EL (cell line): ENCODE data around the gene DOCK6.
"Not testable (repeated sequence)": the region's sequence is repeated elsewhere in the genome, so short reads cannot be mapped to it uniquely, and the experiment has no call there.

Source experiments
- DNase-seq: peaks from one replicate; pipeline ENCODE4 v3.0.0-alpha.2; 2016

DOCK6 gene

GRCh38 chr19:11194173-11194572 is 68.2 kb downstream of the DOCK6 start:
- no peak for DNase-seq

DNA sequence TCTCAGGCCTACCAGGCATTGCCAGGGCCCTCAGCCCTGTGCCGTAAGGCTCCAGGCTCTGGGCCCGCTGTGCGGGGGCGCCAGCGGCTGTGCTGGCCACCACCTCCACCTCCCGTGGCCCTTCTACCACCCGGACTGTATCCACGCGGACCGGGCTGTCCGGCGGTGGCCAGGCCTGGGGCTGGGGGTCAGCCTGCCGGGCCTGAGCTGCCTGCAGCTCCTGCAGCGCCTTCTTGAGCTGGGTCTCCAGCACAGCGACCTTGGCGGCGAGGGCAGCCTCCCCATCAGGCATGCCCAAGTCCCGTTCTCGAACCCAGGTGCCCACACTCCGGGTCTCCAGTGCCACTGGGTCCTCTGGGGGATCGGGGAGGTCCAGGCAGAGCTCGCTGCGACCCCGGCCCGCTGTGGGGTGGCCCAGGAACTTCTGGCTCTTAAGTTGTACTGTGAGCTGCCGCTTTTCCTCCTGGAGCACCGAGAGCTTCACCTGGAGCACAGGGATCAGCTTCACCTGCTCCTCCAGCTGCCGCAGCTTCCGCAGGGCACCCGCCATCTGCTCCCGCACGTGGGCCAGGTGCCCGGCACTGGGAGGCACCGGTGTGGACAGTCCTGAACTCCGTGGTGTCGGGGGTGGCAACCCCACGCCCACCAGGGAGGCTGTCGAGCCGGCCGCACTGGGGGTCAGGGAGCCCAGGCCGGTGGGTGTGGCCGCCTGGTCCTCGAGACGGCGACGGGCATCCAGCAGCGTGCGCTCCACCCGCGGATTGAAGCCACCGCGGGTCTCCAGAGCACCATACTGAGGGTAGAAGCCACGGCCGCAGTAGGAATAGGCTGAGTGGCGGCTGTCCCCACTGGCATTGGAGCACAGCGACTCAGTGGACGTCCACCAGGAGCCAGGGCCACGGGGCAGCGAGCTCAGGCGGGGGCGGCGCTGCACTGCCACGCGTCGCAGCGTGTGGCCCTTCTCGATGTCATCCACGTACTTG is 69.1 kb downstream of the DOCK6 start:
- DNase-seq = no peak

- no peak for DNase-seq
Measured at GRCh38 chr19:11191934-11192333, 70.4 kb downstream of the DOCK6 start.

GRCh38 chr19:11191273-11191755 is 71.0 kb downstream of the DOCK6 start:
- peak; percentile 90 for DNase-seq

- no peak for DNase-seq
Measured at GRCh38 chr19:11190501-11190900, 71.8 kb downstream of the DOCK6 start.

DNA sequence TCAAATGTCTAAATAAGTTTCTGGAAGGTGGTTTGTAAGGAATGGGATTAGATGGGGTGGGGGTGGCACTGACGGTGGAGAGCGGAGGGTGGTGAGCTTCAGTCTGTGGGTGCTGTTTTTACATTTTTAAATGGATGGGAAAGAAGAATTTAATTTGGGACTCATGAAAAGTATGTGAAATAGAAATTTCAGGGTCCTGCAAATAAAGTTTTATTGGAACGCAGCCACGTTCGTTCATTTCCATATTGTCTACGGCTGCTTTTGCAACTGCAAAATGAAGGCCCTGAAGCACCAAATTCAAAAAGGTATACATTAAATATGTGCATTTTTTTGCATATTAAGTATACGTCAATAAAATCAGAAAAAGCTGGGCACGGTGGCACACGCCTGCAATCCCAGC is 74.9 kb downstream of the DOCK6 start:
- DNase-seq = no peak

GRCh38 chr19:11182994-11183393 is 79.3 kb downstream of the DOCK6 start:
- DNase-seq = no peak

GRCh38 chr19:11181488-11181887 is 80.8 kb downstream of the DOCK6 start:
- DNase-seq = no peak

- not testable (repeated sequence) for DNase-seq
Measured at GRCh38 chr19:11180975-11181374, 81.3 kb downstream of the DOCK6 start.

- no peak for DNase-seq
Measured at GRCh38 chr19:11180346-11180745, 82.0 kb downstream of the DOCK6 start.

- DNase-seq = no peak
Measured at GRCh38 chr19:11179716-11180297, 82.5 kb downstream of the DOCK6 start.

DNA sequence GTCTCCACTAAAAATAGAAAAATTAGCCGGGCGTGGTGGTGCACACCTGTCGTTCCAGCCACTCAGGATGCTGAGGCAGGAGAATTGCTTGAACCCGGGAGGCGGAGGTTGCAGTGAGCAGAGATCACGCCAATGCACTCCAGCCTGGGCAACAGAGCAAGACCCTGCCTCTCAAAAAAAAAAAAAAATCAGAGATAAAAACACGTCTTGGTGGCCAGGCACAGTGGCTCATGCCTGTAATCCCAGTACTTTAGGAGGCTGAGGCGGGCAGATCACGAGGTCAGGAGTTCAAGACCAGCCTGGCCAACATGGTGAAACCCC is 83.2 kb downstream of the DOCK6 start:
- not testable (repeated sequence) for DNase-seq

DNA sequence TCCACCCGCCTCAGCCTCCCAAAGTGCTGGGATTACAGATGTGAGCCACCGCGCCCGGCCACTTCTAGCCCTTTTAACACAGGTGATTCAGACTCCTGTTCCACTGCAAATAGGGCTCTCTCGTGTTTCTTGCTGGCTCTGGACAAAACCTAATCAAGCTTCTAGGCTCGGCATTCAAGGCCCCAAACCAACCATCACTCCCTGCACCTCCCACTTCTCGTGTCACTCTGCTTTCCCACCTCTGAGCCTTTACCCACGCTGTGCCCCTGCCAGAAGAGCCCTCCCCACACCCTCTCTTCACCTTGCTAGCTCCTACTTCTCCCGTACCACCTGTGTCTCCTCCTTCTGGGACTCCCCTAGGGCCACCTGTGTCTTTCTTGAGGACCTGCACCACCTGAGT is 84.7 kb downstream of the DOCK6 start:
- no peak for DNase-seq

- DNase-seq = no peak
Measured at GRCh38 chr19:11176466-11177193, 85.7 kb downstream of the DOCK6 start.

DNA sequence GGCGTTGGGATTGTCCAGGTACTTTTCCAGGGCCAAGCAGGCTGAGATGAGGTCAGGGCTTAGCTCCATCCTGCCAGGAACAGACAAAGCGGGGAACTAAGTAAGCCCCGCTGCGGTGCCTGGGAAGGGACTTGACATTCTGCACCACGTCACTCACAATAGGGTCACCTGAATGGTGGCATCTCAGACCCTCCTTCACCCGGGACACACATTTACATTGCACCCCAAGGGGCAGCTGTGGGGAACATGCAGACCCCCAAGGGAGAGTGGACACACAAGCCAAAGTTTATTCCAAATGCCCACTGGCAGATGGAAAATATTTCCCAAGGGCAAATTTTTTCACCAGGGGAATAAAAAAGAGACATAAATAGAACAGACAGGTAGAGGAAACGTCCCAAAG is 86.4 kb downstream of the DOCK6 start:
- no peak for DNase-seq

DNA sequence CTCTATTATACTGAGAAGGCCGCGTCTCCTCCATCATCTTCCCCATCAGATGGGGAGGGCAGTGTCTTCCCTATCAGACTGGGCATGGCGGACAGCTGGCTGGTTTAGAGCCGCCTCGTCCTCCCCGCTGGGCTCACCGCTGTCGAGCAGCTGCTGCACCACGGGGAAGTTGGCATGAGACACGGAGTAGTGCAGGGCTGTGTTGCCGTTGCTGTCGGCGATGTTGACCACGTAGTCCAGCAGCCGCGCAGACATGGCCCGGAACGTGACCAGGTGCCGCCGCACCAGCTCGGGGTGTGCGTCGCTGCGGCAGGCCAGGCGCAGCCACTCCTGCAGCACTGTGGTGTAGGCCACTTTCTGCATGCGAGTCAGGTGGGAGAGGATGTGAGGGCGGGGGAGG is 88.0 kb downstream of the DOCK6 start:
- DNase-seq = no peak

GRCh38 chr19:11173516-11174155 is 88.7 kb downstream of the DOCK6 start:
- no peak for DNase-seq

- DNase-seq = no peak
Measured at GRCh38 chr19:11172576-11172975, 89.7 kb downstream of the DOCK6 start.

DNA sequence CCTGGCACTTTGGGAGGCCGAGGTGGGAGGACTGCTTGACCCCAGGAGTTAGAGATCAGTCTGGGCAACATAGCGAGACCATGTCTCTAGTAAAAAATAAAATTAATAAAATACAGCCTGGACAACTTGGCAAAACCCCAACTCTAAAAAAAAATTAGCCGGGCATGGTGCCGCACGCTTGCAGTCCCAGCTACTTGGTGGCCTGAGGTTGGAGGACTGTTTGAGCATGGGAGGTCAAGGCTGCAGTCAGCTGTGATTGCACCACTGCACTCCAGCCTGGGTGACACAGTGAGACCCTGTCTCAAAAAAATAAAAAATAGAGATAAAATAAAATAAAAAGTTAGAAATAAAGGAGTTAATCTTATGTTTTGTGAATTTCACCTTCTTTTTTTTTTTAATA is 91.2 kb downstream of the DOCK6 start:
- DNase-seq = no peak

GRCh38 chr19:11169896-11170678 is 92.2 kb downstream of the DOCK6 start:
- DNase-seq = no peak

DNA sequence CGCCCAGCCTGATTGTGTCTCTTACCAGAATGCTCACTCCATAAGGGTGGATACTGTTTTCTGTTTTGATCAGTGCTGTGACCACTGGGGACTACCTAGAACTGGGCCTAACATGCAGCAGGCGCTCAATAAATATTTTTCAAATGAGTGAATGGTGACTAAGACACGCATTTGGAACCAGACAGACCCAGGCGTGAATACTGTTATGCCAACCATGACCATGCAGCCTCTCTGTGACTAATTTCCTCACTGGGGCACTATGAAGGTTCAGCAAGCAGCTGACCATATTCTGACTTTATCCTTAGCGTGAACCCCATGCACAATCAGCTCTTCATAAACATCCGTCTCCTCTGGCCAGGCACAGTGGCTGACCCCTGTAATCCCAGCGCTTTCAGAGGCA is 93.8 kb downstream of the DOCK6 start:
- DNase-seq = peak; percentile 98
